Gastrocnemius medialis (tissue), 4 donors: Measurements from ENCODE around the gene ATXN7L1. TPM values are rescaled to one million over a fixed set of nuclear protein-coding genes. Genes with fewer than 3 reads are reported as not detected.

Experiments
- ATAC-seq, 2 donors: fragments of 150-250 bp; one replicate each; pipeline ENCODE4 v1.9.1; 2016
- DNase-seq, 2 donors: peaks; one replicate each; pipeline ENCODE4 v3.0.0-alpha.2; 2019
- H3K27ac ChIP-seq, 4 donors: fragments of 200-600 bp; sonication (generic); 1 replicate in 1 of 4; 2 replicates in 3 of 4; pipeline ENCODE4 v1.5.1; 2016 to 2018; ENCODE audit warnings: mild to moderate bottlenecking in 2 of 4, moderate library complexity in 1 of 4
- H3K27me3 ChIP-seq, 3 donors: fragments of 200-600 bp; sonication (generic) in 2 of 3; 1 replicate in 1 of 3; 2 replicates in 2 of 3; pipeline versions ENCODE4 v1.5.1 to v1.6.0; 2016 to 2019; ENCODE audit warnings: mild to moderate bottlenecking in 1 of 3, moderate library complexity in 1 of 3
- H3K36me3 ChIP-seq, 2 donors: fragments of 200-600 bp; sonication (generic) in 1 of 2; one replicate each; pipeline ENCODE4 v1.5.1; 2017 to 2018
- H3K4me1 ChIP-seq, 2 donors: fragments of 200-600 bp; sonication (generic) in 1 of 2; one replicate each; pipeline ENCODE4 v1.5.1; 2016 to 2017; ENCODE audit warnings: mild to moderate bottlenecking in 2 of 2
- H3K4me3 ChIP-seq, 4 donors: fragments of 200-600 bp; sonication (generic) in 3 of 4; 1 replicate in 1 of 4; 2 replicates in 3 of 4; pipeline ENCODE4 v1.5.1; 2016 to 2019; ENCODE audit warnings: mild to moderate bottlenecking in 2 of 4
- H3K9me3 ChIP-seq, 3 donors: fragments of 200-600 bp; sonication (generic) in 2 of 3; 1 replicate in 1 of 3; 2 replicates in 2 of 3; pipeline ENCODE4 v1.5.1; 2016 to 2019
- CTCF ChIP-seq, 5 experiments: fragments of 450-650 bp in 3 of 5; fragments of 200-600 bp in 2 of 5; sonication (generic) in 2 of 5; IDR thresholded peaks in 4 of 5; conservative IDR thresholded peaks in 1 of 5; 1 replicate in 4 of 5; 2 replicates in 1 of 5; pipeline ENCODE4 v1.5.1; 2016 to 2019; ENCODE audit warnings: antibody characterized with exemption in 5 of 5, mild to moderate bottlenecking in 3 of 5, moderate library complexity in 3 of 5
- POLR2A ChIP-seq, 2 donors: fragments of 450-650 bp; IDR thresholded peaks; one replicate each; pipeline ENCODE4 v1.6.1; 2017; ENCODE audit warnings: antibody characterized with exemption in 2 of 2, mild to moderate bottlenecking in 2 of 2, moderate library complexity in 2 of 2
- in situ Hi-C, 4 donors: fragments of 200-750 bp; cut with MboI; loops; one replicate each; pipeline versions ENCODE4 v1.15.0 to v1.8.0; 2017; ENCODE audit warnings: low sequenced_read_pairs in 4 of 4
- intact Hi-C: fragments of 100-400 bp; cut with DNase I; formaldehyde crosslinking; loops from one replicate; pipeline ENCODE4 v1.15.1; 2023; ENCODE audit warnings: low total_unique reads
- total RNA-seq, 4 donors: library from RNA; depleted of rRNA; stranded (reverse); fragments of >200 nt; gene quantifications; one replicate each; pipeline versions ENCODE4 v1.1.0 to v1.2.3, GENCODE V29; 2016

Gene ATXN7L1
- total RNA-seq, 4 donors from 2014 or later: 1.6 to 6.6 (median 4.8) TPM

DNA sequence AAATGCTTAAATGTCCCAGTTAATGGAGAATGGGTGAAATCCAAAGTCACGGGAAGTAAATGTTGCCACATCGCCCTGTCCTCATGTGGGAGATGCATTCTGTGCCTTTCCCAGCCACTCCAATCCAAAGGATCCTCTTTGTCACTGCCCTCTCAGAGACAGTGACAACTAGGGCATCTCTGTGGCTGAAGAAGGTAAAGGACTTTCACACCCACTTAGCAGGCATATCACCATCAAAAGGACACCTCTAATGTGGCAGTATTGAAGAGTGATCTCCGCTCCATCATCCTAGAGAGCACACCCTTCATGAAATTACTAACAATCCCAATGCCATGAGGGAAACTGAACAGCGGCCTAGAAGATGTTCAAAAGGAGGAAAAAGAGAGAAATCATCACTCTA lies 13.6 kb downstream of the ATXN7L1 start:
- Histone ChIP-seq H3K27me3 (no peaks in the 10 kb centered on the region), H3K9me3 (no peaks in the 10 kb centered on the region), H3K4me3 (no peak overlapping the region), H3K4me1 (peaks cover 7 to 8% of the 10 kb centered on the region in 2 donors), H3K36me3 (no peaks in the 10 kb centered on the region), H3K27ac (no peak overlapping the region)
- intact Hi-C loops: no loop called here
- TF ChIP-seq CTCF (IDR thresholded peaks at IDR 0.05 in 4 of 5, conservative IDR thresholded peaks at IDR 0.05 in 1 of 5): no peak
- ATAC-seq (no peak), DNase-seq (no peak)
- in situ Hi-C loops: no loop called here

DNA sequence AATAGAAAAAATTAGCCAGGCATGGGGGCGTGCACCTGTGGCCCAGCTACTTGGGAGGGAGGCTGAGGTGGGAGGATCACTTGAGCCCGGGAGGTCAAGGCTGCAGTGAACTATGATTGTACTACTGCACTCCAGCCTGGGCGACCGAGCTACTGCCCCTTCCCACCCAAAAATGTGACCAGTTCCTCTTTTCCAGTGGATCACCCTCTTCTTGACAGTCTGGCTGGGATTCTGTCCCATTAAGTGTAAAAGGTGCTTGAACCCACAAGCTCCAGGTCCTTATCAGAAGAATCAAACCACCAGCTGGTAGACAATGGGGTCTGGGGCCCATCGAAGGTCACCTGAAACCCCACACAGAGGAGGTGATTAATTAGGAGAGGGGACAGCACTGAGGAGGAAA lies 14.1 kb downstream of the ATXN7L1 start:
- H3K27me3 ChIP-seq: no peaks in the 10 kb centered on the region
- intact Hi-C loops (no loop called here), in situ Hi-C loops (no loop called here)
- no peak overlapping the region for H3K27ac ChIP-seq
- no peaks in the 10 kb centered on the region for H3K36me3 ChIP-seq
- no peak for TF ChIP-seq CTCF (IDR thresholded peaks at IDR 0.05 in 4 of 5, conservative IDR thresholded peaks at IDR 0.05 in 1 of 5)
- TF ChIP-seq POLR2A (IDR thresholded peaks at IDR 0.05): no peak
- no peak for ATAC-seq
- no peak overlapping the region for H3K4me3 ChIP-seq
- no peak for DNase-seq
- H3K4me1 ChIP-seq: peaks cover 7 to 8% of the 10 kb centered on the region in 2 donors
- no peaks in the 10 kb centered on the region for H3K9me3 ChIP-seq

DNA sequence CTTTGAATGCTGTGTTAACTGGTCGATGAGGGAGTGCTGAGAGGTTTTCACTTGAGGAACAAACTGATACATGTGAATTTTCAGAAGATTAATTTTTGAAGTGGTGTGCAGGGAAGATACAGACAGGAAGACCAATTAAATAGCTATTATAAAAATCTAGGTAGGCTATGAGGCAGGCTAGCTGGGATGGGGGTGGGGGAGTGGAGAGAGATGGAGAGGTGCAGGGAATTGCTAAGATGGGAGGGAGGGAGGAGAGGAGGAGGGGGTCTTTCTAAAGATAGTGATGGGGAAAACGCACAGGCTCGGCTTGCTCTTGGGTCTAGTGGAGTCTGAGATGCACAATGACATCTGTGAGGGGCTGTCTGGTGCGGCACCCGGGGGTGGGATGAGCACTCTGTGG lies 15.2 kb downstream of the ATXN7L1 start:
- in situ Hi-C loops (no loop called here), intact Hi-C loops (no loop called here)
- TF ChIP-seq CTCF (IDR thresholded peaks at IDR 0.05 in 4 of 5, conservative IDR thresholded peaks at IDR 0.05 in 1 of 5) (no peak), POLR2A (IDR thresholded peaks at IDR 0.05) (no peak)

DNA sequence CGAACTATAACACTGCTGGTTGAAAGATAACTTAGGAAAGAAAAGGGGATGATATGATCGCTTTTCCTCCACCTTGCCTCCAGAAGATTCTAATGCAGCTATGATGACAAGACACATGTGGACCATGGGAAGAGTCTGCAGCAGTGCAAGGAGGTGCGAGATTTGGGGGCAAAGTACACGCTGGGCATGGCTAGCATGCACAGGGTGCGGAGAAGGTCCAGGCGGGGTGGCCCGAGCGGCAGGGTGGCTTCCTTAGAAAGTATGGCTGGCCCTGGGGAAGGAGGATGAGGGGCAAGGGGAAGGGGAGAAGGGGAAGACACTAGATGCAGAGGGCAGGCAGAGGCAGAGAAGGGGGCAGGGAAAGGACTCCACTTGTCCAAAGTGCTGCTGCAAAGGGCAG lies 15.6 kb downstream of the ATXN7L1 start:
- H3K4me3 ChIP-seq: no peak overlapping the region
- H3K36me3 ChIP-seq: no peaks in the 10 kb centered on the region
- intact Hi-C loops: no loop called here
- H3K27me3 ChIP-seq: no peaks in the 10 kb centered on the region
- TF ChIP-seq POLR2A (IDR thresholded peaks at IDR 0.05): no peak
- no peak for TF ChIP-seq CTCF (IDR thresholded peaks at IDR 0.05 in 4 of 5, conservative IDR thresholded peaks at IDR 0.05 in 1 of 5)
- ATAC-seq (no peak), DNase-seq (no peak)
- in situ Hi-C loops: no loop called here
- no peaks in the 10 kb centered on the region for H3K4me1 ChIP-seq
- H3K9me3 ChIP-seq: no peaks in the 10 kb centered on the region
- no peak overlapping the region for H3K27ac ChIP-seq

More for the DNA sequence above, 15.2 kb downstream of the ATXN7L1 start:
- DNase-seq: no peak
- Histone ChIP-seq H3K27me3 (no peaks in the 10 kb centered on the region), H3K9me3 (no peaks in the 10 kb centered on the region), H3K4me1 (peaks cover 0 to 2% of the 10 kb centered on the region in 2 donors), H3K36me3 (no peaks in the 10 kb centered on the region), H3K4me3 (no peak overlapping the region), H3K27ac (no peak overlapping the region)
- ATAC-seq: no peak
